GM18909 (cell line): ENCODE results near the gene DHX57.
"Not testable (repeated sequence)": the region's sequence is repeated elsewhere in the genome, so short reads cannot be mapped to it uniquely, and the experiment has no call there.

Experiments used
- ATAC-seq: cut with Tn5 transposase; IDR thresholded peaks from one replicate; pipeline ENCODE4 v1.9.1; 2021; ENCODE audit warnings: mild to moderate bottlenecking; ENCODE audit not compliant: unreplicated experiment, poor library complexity

DHX57 gene

GRCh38 chr2:38755891-38756290 lies 119.8 kb downstream of the DHX57 start:
- not testable (repeated sequence) for ATAC-seq

- ATAC-seq = no peak
Measured at GRCh38 chr2:38754506-38754905, 121.2 kb downstream of the DHX57 start.

- no peak for ATAC-seq
Measured at GRCh38 chr2:38754049-38754448, 121.7 kb downstream of the DHX57 start.

DNA sequence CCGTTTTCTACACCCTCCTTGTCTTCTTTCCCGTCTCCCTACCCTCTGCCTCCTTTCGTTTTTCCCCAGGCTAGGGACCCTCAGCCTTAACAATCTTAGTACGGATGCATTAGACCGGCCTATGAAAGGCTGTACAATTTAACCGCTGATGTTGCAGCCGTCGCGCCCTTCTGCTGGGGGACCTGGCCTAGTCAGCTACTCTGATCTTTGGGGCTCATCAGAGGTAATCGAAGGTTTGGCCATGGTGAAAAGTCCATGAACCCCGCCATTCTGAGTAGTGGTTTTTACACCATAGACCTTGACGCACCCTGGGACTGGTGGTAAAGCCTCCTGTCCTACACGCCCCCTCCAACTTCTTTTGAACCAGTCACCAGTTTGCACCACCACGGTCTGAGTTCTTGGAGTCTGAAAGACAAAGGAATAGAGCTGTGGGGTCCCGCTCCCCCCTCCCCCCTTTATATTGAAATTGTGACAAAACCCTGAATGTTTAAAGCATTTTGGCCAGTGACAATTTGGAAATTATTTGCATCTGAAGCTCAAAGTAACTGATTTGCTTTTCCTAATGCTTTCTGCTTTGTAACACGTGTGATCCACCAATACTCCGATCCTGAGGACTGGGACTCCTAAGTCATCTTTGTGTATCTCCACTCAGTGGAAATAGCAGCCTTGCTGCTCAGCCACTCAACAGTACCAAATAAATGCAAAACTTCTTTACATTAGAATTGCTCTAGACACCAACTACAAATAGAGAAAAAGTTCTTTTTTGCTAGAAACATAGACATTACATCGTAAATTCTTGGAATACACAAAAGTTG lies 123.9 kb downstream of the DHX57 start:
- no peak for ATAC-seq

DNA sequence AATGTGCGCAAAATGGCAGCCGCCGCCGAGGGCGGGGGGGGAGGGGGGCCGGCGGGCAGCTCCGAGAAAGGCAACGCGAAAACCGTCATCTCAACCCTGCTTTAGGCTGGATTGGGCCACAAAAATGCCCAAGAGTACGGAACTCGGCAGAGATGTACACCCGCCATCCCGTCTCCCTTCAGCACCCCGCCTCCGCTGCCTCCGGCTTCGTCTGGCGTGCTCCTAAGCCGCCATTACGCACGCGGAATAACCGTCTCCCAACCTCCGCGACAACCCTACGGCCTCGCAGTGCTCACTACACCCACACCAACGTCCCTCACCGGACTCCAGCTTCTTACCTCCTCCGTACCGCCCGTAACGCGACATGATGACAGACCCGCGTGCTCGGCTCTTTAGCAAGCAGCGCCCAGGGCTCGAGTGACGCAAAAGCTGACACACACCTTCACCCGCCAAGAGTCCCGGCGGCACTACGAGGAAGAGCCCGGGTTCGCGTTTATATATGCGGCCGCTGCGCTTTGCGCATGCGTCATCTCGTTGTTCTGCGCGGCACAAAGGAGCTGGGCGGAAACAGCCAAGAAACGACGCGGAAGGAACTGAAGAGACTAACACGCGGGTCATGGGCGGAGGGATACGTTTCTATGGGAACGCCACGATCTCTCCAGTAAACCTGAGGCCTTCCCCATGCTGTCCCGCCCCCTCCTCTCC lies 124.7 kb downstream of the DHX57 start, which contains the start of gene SRSF7:
TSS of gene SRSF7 (minus strand) at position 471 of the 705 bp plus-strand sequence. CDS start at position 366, 105 bp downstream.
- peak; percentile 84 for ATAC-seq

GRCh38 chr2:38750011-38750890 lies 125.5 kb downstream of the DHX57 start:
- ATAC-seq = peak; percentile 36

DNA sequence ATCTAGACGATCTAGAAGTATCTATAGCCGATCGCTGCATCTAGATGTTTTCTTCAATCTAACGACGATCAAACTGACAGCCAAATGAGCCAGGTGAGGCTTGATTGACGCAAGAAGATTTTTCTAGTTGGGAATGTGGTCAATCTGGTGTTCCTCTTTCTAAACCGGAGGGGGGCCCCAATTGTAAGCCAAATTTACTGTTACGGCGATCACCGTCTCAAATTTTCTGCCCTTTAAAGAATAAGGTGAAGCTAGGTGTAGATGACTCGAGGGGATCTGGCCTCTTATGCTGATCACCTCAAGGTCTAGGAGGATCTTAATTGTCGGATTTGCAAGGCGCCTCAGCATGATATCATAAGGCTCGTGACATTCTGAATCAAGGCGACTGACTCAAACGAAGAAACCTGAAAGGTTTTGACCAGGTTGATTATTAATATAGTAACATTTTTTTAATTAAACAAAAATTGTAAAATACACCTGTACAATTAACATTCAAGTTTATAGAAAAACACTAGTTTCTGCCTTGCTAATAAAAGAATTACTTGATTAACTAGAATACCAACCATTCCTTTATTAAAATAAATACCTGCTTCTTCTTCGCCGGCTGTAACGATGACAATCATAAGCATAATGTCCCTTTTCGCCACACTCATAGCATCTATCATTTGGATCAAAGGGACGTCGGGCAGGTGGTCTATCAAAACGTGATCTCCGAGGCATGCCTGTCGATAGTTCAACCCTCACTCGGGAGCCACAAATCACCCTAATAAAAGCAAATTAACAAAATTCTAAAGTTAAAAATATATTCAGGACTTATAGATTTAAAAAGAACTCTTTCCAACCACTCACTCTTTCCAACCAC lies 126.6 kb downstream of the DHX57 start:
- ATAC-seq = no peak

DNA sequence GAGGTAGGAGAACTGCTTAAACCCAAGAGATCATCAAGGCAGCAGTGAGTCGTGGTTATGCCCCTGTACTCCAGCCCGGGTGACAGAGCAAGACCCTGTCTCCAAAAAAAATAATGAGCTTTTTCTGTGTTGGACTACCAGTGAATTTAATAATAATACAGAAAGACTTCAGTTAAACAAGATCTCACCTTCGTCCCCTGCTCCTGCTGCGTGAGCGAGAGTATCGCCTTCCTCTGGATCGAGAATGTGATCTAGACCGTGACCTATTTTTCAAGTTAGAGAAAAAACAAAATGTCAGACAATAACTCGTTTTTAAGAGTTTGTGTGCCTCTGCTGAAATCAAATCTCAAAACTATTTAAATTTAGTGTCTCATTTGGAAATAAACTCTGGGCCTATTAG lies 127.3 kb downstream of the DHX57 start:
- no peak for ATAC-seq

GRCh38 chr2:38747819-38748218 lies 127.9 kb downstream of the DHX57 start:
- no peak for ATAC-seq
